Hepatocyte (in vitro differentiated cells): ENCODE data around the gene CCDC63. TPM values are rescaled to one million over a fixed set of nuclear protein-coding genes. Genes with fewer than 3 reads are reported as not detected.

Experiments
- DNase-seq: peaks from one replicate; pipeline ENCODE4 v3.0.0-alpha.2; 2016; ENCODE audit warnings: low spot score
- H2AFZ ChIP-seq: fragments of 200-600 bp; sonication (generic); 2 replicates; pipeline ENCODE4 v1.6.0; 2016; ENCODE audit warnings: antibody characterized with exemption, mild to moderate bottlenecking
- H3K27ac ChIP-seq: fragments of 200-600 bp; sonication (generic); 2 replicates; pipeline ENCODE4 v1.5.1; 2016; ENCODE audit warnings: mild to moderate bottlenecking
- H3K27me3 ChIP-seq: fragments of 200-600 bp; sonication (generic); 2 replicates; pipeline ENCODE4 v1.6.1; 2016
- H3K36me3 ChIP-seq: fragments of 200-600 bp; sonication (generic); replicated peaks from 2 replicates; pipeline ENCODE4 v1.5.1; 2016; ENCODE audit warnings: low read depth; ENCODE audit not compliant: insufficient read depth
- H3K4me1 ChIP-seq: fragments of 200-600 bp; sonication (generic); 2 replicates; pipeline ENCODE4 v1.5.1; 2016; ENCODE audit warnings: mild to moderate bottlenecking, moderate library complexity; ENCODE audit not compliant: insufficient read depth
- H3K4me2 ChIP-seq: fragments of 200-600 bp; sonication (generic); 2 replicates; pipeline ENCODE4 v1.6.0; 2016
- H3K4me3 ChIP-seq: fragments of 200-600 bp; sonication (generic); 2 replicates; pipeline ENCODE4 v1.5.1; 2016; ENCODE audit warnings: mild to moderate bottlenecking
- H3K79me2 ChIP-seq: fragments of 200-600 bp; sonication (generic); 2 replicates; pipeline ENCODE4 v1.6.0; 2017; ENCODE audit warnings: mild to moderate bottlenecking
- H3K9me2 ChIP-seq: fragments of 200-600 bp; sonication (generic); replicated peaks from 2 replicates; pipeline ENCODE4 v1.6.0; 2017; ENCODE audit warnings: mild to moderate bottlenecking; ENCODE audit not compliant: insufficient read depth
- H3K9me3 ChIP-seq: fragments of 200-600 bp; sonication (generic); 2 replicates; pipeline ENCODE4 v1.5.1; 2016; ENCODE audit warnings: low read depth, mild to moderate bottlenecking
- H4K20me1 ChIP-seq: fragments of 200-600 bp; sonication (generic); 2 replicates; pipeline ENCODE4 v1.6.0; 2016; ENCODE audit warnings: mild to moderate bottlenecking; ENCODE audit not compliant: insufficient read depth, poor library complexity, severe bottlenecking
- CTCF ChIP-seq: fragments of 200-600 bp; sonication (generic); IDR thresholded peaks from 2 replicates; pipeline ENCODE4 v1.5.1; 2016; ENCODE audit warnings: antibody characterized with exemption, mild to moderate bottlenecking; ENCODE audit not compliant: poor library complexity
- EZH2 ChIP-seq: fragments of 200-600 bp; sonication (generic); IDR thresholded peaks from 2 replicates; pipeline ENCODE4 v1.6.1; 2016; ENCODE audit warnings: antibody characterized with exemption, mild to moderate bottlenecking, borderline replicate concordance
- EZH2phosphoT487 ChIP-seq: fragments of 200-600 bp; sonication (generic); IDR thresholded peaks from one replicate; pipeline ENCODE4 v1.6.1; 2018; ENCODE audit warnings: antibody characterized with exemption, mild to moderate bottlenecking, low read depth, moderate library complexity; ENCODE audit not compliant: unreplicated experiment, severe bottlenecking
- WGBS: methylation state at CpG from one replicate; pipeline ENCODE4 v1.1.6; 2016; ENCODE audit warnings: low lambda C conversion rate; ENCODE audit errors: missing lambda C conversion rate; 5-methylcytosine and 5-hydroxymethylcytosine counted together
- polyA plus RNA-seq: library from polyadenylated mRNA; unstranded; fragments of >200 nt; fragmentation: Nextera tagmentation; extraction: Ambion mirVana; gene quantifications from 2 replicates; pipeline ENCODE4 v1.2.1, GENCODE V29; 2016
- total RNA-seq: library from RNA; depleted of rRNA; stranded (reverse); fragments of >200 nt; gene quantifications from 2 replicates; pipeline ENCODE4 v1.2.3, GENCODE V29; 2014

CCDC63 gene
- total and polyA plus RNA-seq, 2 experiments from 2014 or later = not detected

- H3K27ac ChIP-seq = no peak overlapping the region
- H3K79me2 ChIP-seq = no peaks in the 10 kb centered on the region
- no peaks in the 10 kb centered on the region for H3K4me1 ChIP-seq
- no peak overlapping the region for H2AFZ ChIP-seq
- peaks cover 40% of the 10 kb centered on the region for H3K27me3 ChIP-seq
- H4K20me1 ChIP-seq = no peaks in the 10 kb centered on the region
- H3K4me2 ChIP-seq = no peak overlapping the region
- no peak for DNase-seq
- no peak for TF ChIP-seq EZH2phosphoT487
- no peak for TF ChIP-seq EZH2
- no peak for TF ChIP-seq CTCF
- H3K36me3 ChIP-seq = no peaks in the 10 kb centered on the region
- H3K9me2 ChIP-seq = no peaks in the 10 kb centered on the region
- 93% methylated on average over 6 of the region's 6 CpGs for WGBS
- no peak overlapping the region for H3K4me3 ChIP-seq
- no peaks in the 10 kb centered on the region for H3K9me3 ChIP-seq
These were observed 1.6 kb downstream of the CCDC63 start for GRCh38 chr12:110848314-110848923.

GRCh38 chr12:110849221-110849620 lies 2.4 kb downstream of the CCDC63 start:
- H3K79me2 ChIP-seq = no peaks in the 10 kb centered on the region
- peaks cover 40% of the 10 kb centered on the region for H3K27me3 ChIP-seq
- no peak overlapping the region for H3K27ac ChIP-seq

GRCh38 chr12:110849748-110850403 lies 3.1 kb downstream of the CCDC63 start:
- Histone ChIP-seq H4K20me1 (no peaks in the 10 kb centered on the region), H3K27me3 (peaks cover 37% of the 10 kb centered on the region), H3K79me2 (no peaks in the 10 kb centered on the region), H3K27ac (no peak overlapping the region), H3K36me3 (no peaks in the 10 kb centered on the region), H3K4me1 (no peaks in the 10 kb centered on the region), H3K9me2 (no peaks in the 10 kb centered on the region), H2AFZ (no peak overlapping the region), H3K9me3 (no peaks in the 10 kb centered on the region), H3K4me3 (no peak overlapping the region), H3K4me2 (no peak overlapping the region)
- no peak for DNase-seq
- WGBS = 93% methylated on average over 5 of the region's 5 CpGs
- TF ChIP-seq CTCF (no peak), EZH2 (no peak), EZH2phosphoT487 (no peak)

More at GRCh38 chr12:110849221-110849620, 2.4 kb downstream of the CCDC63 start:
- no peak overlapping the region for H2AFZ ChIP-seq
- no peaks in the 10 kb centered on the region for H3K9me3 ChIP-seq
- no peak overlapping the region for H3K4me3 ChIP-seq
- DNase-seq = no peak
- no peak overlapping the region for H3K4me2 ChIP-seq
- TF ChIP-seq CTCF (no peak), EZH2phosphoT487 (no peak), EZH2 (no peak)
- WGBS = 97% methylated on average over 4 of the region's 4 CpGs
- no peaks in the 10 kb centered on the region for H4K20me1 ChIP-seq
- no peaks in the 10 kb centered on the region for H3K36me3 ChIP-seq
- H3K4me1 ChIP-seq = no peaks in the 10 kb centered on the region
- no peaks in the 10 kb centered on the region for H3K9me2 ChIP-seq
